ENCODE data around the gene MSRB2. TPM values are rescaled to one million over a fixed set of nuclear protein-coding genes. Genes with fewer than 3 reads are reported as not detected.

MSRB2 gene
- total RNA-seq, 1 experiment from 2014 or later = 19.0 TPM

DNA sequence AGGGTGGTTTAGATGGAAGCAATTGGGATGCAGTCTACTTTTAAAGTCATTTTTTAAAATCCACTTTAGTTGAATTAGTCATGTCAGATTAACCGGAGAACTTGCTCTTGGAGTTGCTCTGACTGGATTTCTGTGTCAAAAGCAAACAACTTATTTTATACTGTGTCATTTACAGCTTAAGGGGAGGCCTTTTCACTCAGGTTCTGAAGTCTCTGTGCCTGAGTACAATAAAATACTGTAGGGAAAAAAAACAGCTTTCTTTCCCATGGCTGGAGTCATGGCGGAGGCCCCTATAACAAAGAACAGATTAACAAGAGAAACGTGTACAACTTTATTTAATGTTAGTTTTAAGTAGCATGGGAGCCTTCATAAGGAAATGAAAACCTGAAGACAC lies 39.2 kb upstream of the MSRB2 start:
- H3K4me1 Mint-ChIP-seq (ENCODE audit: insufficient read depth, unreplicated experiment) = peaks cover 11% of the 10 kb centered on the region
- CTCF ChIA-PET = interaction anchor here (0.9 kb wide), 1 partner anchor 14 kb away, joined by 3 read pairs; no protein-coding TSS in a partner anchor
- BruUV-seq (replicated peaks) = no TSS peak
- H3K36me3 Mint-ChIP-seq (ENCODE audit: insufficient read depth, unreplicated experiment) = no peaks in the 10 kb centered on the region
- no peaks in the 10 kb centered on the region for H3K9me3 Mint-ChIP-seq (ENCODE audit: unreplicated experiment)
- H3K27me3 Mint-ChIP-seq (ENCODE audit: insufficient read depth, unreplicated experiment) = no peaks in the 10 kb centered on the region
- no peak for DNase-seq (ENCODE audit: unreplicated experiment)
- no peak overlapping the region for H3K27ac Mint-ChIP-seq (ENCODE audit: low read depth, unreplicated experiment)
- no peak overlapping the region for H3K4me3 Mint-ChIP-seq (ENCODE audit: unreplicated experiment)
- POLR2A ChIA-PET = no interaction called here
- TF ChIP-seq, protein P1, sequence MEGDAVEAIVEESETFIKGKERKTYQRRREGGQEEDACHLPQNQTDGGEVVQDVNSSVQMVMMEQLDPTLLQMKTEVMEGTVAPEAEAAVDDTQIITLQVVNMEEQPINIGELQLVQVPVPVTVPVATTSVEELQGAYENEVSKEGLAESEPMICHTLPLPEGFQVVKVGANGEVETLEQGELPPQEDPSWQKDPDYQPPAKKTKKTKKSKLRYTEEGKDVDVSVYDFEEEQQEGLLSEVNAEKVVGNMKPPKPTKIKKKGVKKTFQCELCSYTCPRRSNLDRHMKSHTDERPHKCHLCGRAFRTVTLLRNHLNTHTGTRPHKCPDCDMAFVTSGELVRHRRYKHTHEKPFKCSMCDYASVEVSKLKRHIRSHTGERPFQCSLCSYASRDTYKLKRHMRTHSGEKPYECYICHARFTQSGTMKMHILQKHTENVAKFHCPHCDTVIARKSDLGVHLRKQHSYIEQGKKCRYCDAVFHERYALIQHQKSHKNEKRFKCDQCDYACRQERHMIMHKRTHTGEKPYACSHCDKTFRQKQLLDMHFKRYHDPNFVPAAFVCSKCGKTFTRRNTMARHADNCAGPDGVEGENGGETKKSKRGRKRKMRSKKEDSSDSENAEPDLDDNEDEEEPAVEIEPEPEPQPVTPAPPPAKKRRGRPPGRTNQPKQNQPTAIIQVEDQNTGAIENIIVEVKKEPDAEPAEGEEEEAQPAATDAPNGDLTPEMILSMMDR (IDR thresholded peaks at IDR 0.05; ENCODE audit: unreplicated experiment) = no peak
- intact Hi-C loops (cut with micrococcal nuclease) = no loop called here

DNA sequence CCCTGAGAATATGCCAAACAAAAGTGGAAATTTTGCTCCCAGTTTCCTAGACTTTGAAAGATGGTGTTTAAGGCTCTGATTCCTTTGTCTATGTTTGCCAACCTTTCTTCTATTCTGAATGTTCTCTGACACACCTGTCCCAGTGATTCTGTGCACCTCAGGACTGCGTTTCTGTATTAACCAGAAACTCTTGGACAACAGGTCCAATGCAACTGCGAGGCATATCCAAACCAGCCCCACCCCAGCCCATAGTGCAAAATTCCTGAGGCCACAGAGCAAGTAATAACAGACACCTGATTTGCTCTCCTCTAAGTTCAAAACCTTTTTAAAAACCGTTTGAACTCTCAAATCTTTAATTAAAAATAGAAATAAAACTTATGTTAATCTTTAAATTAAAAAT lies 37.0 kb upstream of the MSRB2 start:
- peaks cover 1% of the 10 kb centered on the region for H3K4me1 Mint-ChIP-seq (ENCODE audit: insufficient read depth, unreplicated experiment)
- TF ChIP-seq, protein P1 (IDR thresholded peaks at IDR 0.05; ENCODE audit: unreplicated experiment) = no peak
- intact Hi-C loops (cut with micrococcal nuclease) = no loop called here
- H3K36me3 Mint-ChIP-seq (ENCODE audit: insufficient read depth, unreplicated experiment) = no peaks in the 10 kb centered on the region
- no peak for DNase-seq (ENCODE audit: unreplicated experiment)
- ChIA-PET POLR2A (interaction anchor here (1.3 kb wide), 1 partner anchor 23 kb away, joined by 3 read pairs; no protein-coding TSS in a partner anchor), CTCF (no interaction called here)
- H3K27me3 Mint-ChIP-seq (ENCODE audit: insufficient read depth, unreplicated experiment) = no peaks in the 10 kb centered on the region
- no peak overlapping the region for H3K4me3 Mint-ChIP-seq (ENCODE audit: unreplicated experiment)
- no peak overlapping the region for H3K27ac Mint-ChIP-seq (ENCODE audit: low read depth, unreplicated experiment)
- no peaks in the 10 kb centered on the region for H3K9me3 Mint-ChIP-seq (ENCODE audit: unreplicated experiment)
- no TSS peak for BruUV-seq (replicated peaks)

DNA sequence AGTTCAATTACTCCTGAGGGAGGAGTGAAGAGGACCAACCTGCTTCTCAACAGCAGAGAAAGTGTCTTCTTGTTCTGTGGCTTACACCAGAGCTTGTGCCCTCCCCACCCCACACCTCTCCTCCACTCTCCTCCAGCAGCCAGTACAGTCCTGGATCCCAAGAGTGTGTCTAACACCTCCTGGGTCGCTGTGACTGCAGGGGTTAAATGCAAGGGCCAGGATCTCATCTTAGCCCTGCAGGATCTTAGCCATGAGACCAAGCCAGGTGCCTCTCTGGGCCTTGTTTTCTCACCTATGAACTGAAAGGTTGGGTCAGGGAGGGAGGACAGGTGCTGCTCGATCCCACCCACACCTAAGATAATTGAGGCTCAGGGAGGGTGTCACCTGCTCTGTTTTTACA lies 34.5 kb upstream of the MSRB2 start:
- TF ChIP-seq, protein P1 (IDR thresholded peaks at IDR 0.05; ENCODE audit: unreplicated experiment) = no peak
- H3K27me3 Mint-ChIP-seq (ENCODE audit: insufficient read depth, unreplicated experiment) = no peaks in the 10 kb centered on the region
- BruUV-seq (replicated peaks) = no TSS peak
- intact Hi-C loops (cut with micrococcal nuclease) = no loop called here
- ChIA-PET CTCF (no interaction called here), POLR2A (no interaction called here)
- peaks cover 7% of the 10 kb centered on the region for H3K4me1 Mint-ChIP-seq (ENCODE audit: insufficient read depth, unreplicated experiment)
- DNase-seq (ENCODE audit: unreplicated experiment) = no peak
- no peaks in the 10 kb centered on the region for H3K9me3 Mint-ChIP-seq (ENCODE audit: unreplicated experiment)
- H3K36me3 Mint-ChIP-seq (ENCODE audit: insufficient read depth, unreplicated experiment) = no peaks in the 10 kb centered on the region
- H3K4me3 Mint-ChIP-seq (ENCODE audit: unreplicated experiment) = no peak overlapping the region
- H3K27ac Mint-ChIP-seq (ENCODE audit: low read depth, unreplicated experiment) = no peak overlapping the region

DNA sequence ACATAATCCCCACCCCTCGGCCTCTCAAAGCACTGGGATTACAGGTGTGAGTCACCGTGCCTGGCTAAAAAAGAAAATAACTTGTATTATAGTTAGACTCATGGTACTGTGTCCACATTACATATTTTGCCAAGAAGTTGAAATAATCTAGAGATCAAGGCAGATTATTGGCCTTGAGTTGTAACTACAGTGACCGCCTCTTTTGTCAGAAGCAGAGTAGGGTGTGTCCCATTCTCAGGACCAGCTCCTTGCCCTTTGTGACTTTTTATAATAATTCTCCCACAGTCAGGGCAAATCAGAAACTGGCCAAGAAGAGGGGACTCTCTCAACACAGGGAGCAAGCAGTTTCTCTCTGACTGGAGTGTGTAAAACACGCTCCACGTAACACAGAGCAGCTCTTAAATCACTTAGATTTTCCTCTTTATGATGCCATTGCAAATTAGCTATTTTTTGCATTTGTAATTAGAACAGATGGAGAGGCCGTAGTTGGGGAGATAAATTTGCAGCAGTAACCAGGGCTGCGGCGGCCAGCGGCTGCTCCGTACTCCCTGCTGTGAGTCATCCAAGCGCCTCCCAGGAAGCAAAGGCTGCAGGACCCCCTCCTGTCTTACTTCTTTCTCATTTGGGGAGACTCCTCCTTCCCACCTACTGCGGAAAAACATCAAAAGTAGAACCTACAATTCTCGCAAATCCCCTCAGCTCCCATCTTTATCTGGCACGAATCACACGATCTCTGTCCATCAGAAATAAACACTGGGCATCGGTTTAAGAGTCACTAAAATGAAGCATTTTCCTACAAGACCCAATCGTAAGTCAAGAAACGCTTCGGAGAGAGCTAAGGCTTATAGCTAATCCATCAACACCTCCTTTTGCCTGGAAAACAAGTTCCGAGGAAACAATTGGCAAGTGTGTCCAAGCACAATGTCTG lies 32.1 kb upstream of the MSRB2 start:
- TF ChIP-seq, protein P1 (IDR thresholded peaks at IDR 0.05; ENCODE audit: unreplicated experiment) = no peak
- ChIA-PET POLR2A (interaction anchor here (0.6 kb wide), 2 partner anchors 17 to 27 kb away, joined by 3 to 4 read pairs; no protein-coding TSS in a partner anchor), CTCF (interaction anchor here (0.7 to 1.7 kb wide), 4 partner anchors 73 to 747 kb away, joined by 4 to 7 read pairs (median 4); partner anchors contain the start of gene COMMD3)
- Mint-ChIP-seq H3K27ac (ENCODE audit: low read depth, unreplicated experiment) (no peak overlapping the region), H3K27me3 (ENCODE audit: insufficient read depth, unreplicated experiment) (no peaks in the 10 kb centered on the region), H3K9me3 (ENCODE audit: unreplicated experiment) (no peaks in the 10 kb centered on the region), H3K4me3 (ENCODE audit: unreplicated experiment) (no peak overlapping the region), H3K4me1 (ENCODE audit: insufficient read depth, unreplicated experiment) (peaks cover 12% of the 10 kb centered on the region), H3K36me3 (ENCODE audit: insufficient read depth, unreplicated experiment) (no peaks in the 10 kb centered on the region)
- BruUV-seq (replicated peaks) = no TSS peak
- intact Hi-C loops (cut with micrococcal nuclease) = no loop called here
- no peak for DNase-seq (ENCODE audit: unreplicated experiment)

Measured in MCF 10A (cell line).